H9 (cell line): ENCODE results near the gene OGFR. TPM values are rescaled to one million over a fixed set of nuclear protein-coding genes. Genes with fewer than 3 reads are reported as not detected.

Source experiments
- DNase-seq: peaks from one replicate; pipeline ENCODE4 v3.0.0-alpha.2; 2017
- H2AFZ ChIP-seq: one replicate; pipeline ENCODE4 v1.6.1; 2013; ENCODE audit warnings: mild to moderate bottlenecking, low read length, control low read depth, moderate library complexity
- H2AK5ac ChIP-seq: 2 replicates; pipeline ENCODE4 v1.6.1; 2013; ENCODE audit warnings: low read length, control low read depth, mixed read lengths; ENCODE audit not compliant: insufficient read length
- H2BK120ac ChIP-seq: one replicate; pipeline ENCODE4 v1.6.1; 2013; ENCODE audit warnings: low read depth, mild to moderate bottlenecking, low read length, control low read depth, inconsistent platforms; ENCODE audit not compliant: poor library complexity, severe bottlenecking
- H2BK12ac ChIP-seq: 2 replicates; pipeline ENCODE4 v1.6.1; 2013; ENCODE audit warnings: low read length, control low read depth, mixed read lengths, low read depth; ENCODE audit not compliant: insufficient read length
- H2BK15ac ChIP-seq: 2 replicates; pipeline ENCODE4 v1.6.1; 2013; ENCODE audit warnings: low read depth, low read length, control low read depth
- H2BK20ac ChIP-seq: one replicate; pipeline ENCODE4 v1.6.1; 2013; ENCODE audit warnings: low read depth, mild to moderate bottlenecking, low read length, control low read depth, inconsistent platforms; ENCODE audit not compliant: poor library complexity, severe bottlenecking
- H2BK5ac ChIP-seq: 2 replicates; pipeline ENCODE4 v1.6.1; 2013; ENCODE audit warnings: low read length, control low read depth, mixed read lengths; ENCODE audit not compliant: insufficient read length
- H3K14ac ChIP-seq: 2 replicates; pipeline ENCODE4 v1.6.1; 2013; ENCODE audit warnings: low read length, control low read depth; ENCODE audit not compliant: insufficient read depth
- H3K18ac ChIP-seq: 2 replicates; pipeline ENCODE4 v1.6.1; 2013; ENCODE audit warnings: low read depth, mild to moderate bottlenecking, mixed read lengths, low read length, control low read depth; ENCODE audit not compliant: insufficient read length
- H3K23ac ChIP-seq: 2 replicates; pipeline ENCODE4 v1.6.1; 2013; ENCODE audit warnings: low read length, control low read depth, mixed read lengths, low read depth; ENCODE audit not compliant: insufficient read length
- H3K23me2 ChIP-seq: 2 replicates; pipeline ENCODE4 v1.6.1; 2013; ENCODE audit warnings: low read depth, mild to moderate bottlenecking, mixed read lengths, low read length, control low read depth; ENCODE audit not compliant: insufficient read length, poor library complexity, severe bottlenecking
- H3K27ac ChIP-seq: 2 replicates; pipeline ENCODE4 v1.5.1; 2013; ENCODE audit warnings: low read length, control low read depth, mixed read lengths, low read depth; ENCODE audit not compliant: insufficient read length
- H3K27me3 ChIP-seq: 2 replicates; pipeline ENCODE4 v1.6.1; 2013; ENCODE audit warnings: low read length, control low read depth, inconsistent platforms; ENCODE audit not compliant: insufficient read depth
- H3K4ac ChIP-seq: 2 replicates; pipeline ENCODE4 v1.6.1; 2013; ENCODE audit warnings: low read depth, mild to moderate bottlenecking, control low read depth, inconsistent platforms, low read length, moderate library complexity
- H3K4me1 ChIP-seq: 2 replicates; pipeline ENCODE4 v1.6.1; 2013; ENCODE audit warnings: low read length, control low read depth, inconsistent platforms; ENCODE audit not compliant: insufficient read depth
- H3K4me2 ChIP-seq: 2 replicates; pipeline ENCODE4 v1.6.1; 2013; ENCODE audit warnings: low read length, control low read depth, mixed read lengths; ENCODE audit not compliant: insufficient read length, insufficient read depth
- H3K56ac ChIP-seq: 2 replicates; pipeline ENCODE4 v1.6.1; 2013; ENCODE audit warnings: low read depth, mild to moderate bottlenecking, mixed read lengths, low read length, control low read depth; ENCODE audit not compliant: insufficient read length
- H3K79me1 ChIP-seq: 2 replicates; pipeline ENCODE4 v1.6.1; 2013; ENCODE audit warnings: low read depth, mild to moderate bottlenecking, moderate library complexity, low read length, control low read depth, inconsistent platforms; ENCODE audit not compliant: insufficient read depth, poor library complexity, severe bottlenecking
- H3K79me2 ChIP-seq: 2 replicates; pipeline ENCODE4 v1.6.1; 2013; ENCODE audit warnings: low read length, control low read depth, inconsistent platforms; ENCODE audit not compliant: insufficient read depth
- H3K9ac ChIP-seq: 2 replicates; pipeline ENCODE4 v1.6.1; 2013; ENCODE audit warnings: low read length, control low read depth, mixed read lengths; ENCODE audit not compliant: insufficient read length; ENCODE audit errors: extremely low read depth
- H3K9me3 ChIP-seq: one replicate; pipeline ENCODE4 v1.6.1; 2013; ENCODE audit warnings: low read depth, low read length, inconsistent platforms; ENCODE audit not compliant: control insufficient read depth
- H3T11ph ChIP-seq: one replicate; pipeline ENCODE4 v1.6.1; 2013; ENCODE audit warnings: mild to moderate bottlenecking, low read length, control low read depth, inconsistent platforms
- H4K20me1 ChIP-seq: one replicate; pipeline ENCODE4 v1.6.1; 2013; ENCODE audit not compliant: control insufficient read depth, insufficient read length, insufficient read depth
- H4K5ac ChIP-seq: 2 replicates; pipeline ENCODE4 v1.6.1; 2013; ENCODE audit warnings: low read depth, mild to moderate bottlenecking, mixed read lengths, low read length, control low read depth; ENCODE audit not compliant: insufficient read length
- H4K8ac ChIP-seq: replicated peaks from 2 replicates; pipeline ENCODE4 v1.6.1; 2013; ENCODE audit warnings: low read length, control low read depth, mixed read lengths, low read depth; ENCODE audit not compliant: insufficient read length
- H4K91ac ChIP-seq: 2 replicates; pipeline ENCODE4 v1.6.1; 2013; ENCODE audit warnings: low read depth, mild to moderate bottlenecking, moderate library complexity, mixed read lengths, low read length, control low read depth; ENCODE audit not compliant: insufficient read length
- H3K27ac Mint-ChIP-seq, 3 experiments: 2 replicates in 2 of 3; 3 replicates in 1 of 3; pipeline ENCODE4 v1.8.0; 2020 to 2021; ENCODE audit warnings: mixed read lengths in 3 of 3, mild to moderate bottlenecking in 1 of 3, moderate library complexity in 1 of 3
- H3K27me3 Mint-ChIP-seq: 2 replicates; pipeline ENCODE4 v1.8.0; 2021; ENCODE audit warnings: low read depth, mild to moderate bottlenecking, moderate library complexity, mixed read lengths
- H3K36me3 Mint-ChIP-seq, 3 experiments: 2 replicates in 2 of 3; 3 replicates in 1 of 3; pipeline ENCODE4 v1.8.0; 2020 to 2021; ENCODE audit warnings: low read depth in 3 of 3, mixed read lengths in 3 of 3; ENCODE audit not compliant: insufficient read depth in 1 of 3
- H3K4me1 Mint-ChIP-seq, 2 experiments: 2 replicates each; pipeline ENCODE4 v1.8.0; 2020; ENCODE audit warnings: mixed read lengths in 2 of 2
- H3K4me3 Mint-ChIP-seq, 2 experiments: 2 replicates in 1 of 2; 3 replicates in 1 of 2; pipeline ENCODE4 v1.8.0; 2020 to 2021; ENCODE audit warnings: mild to moderate bottlenecking in 2 of 2, mixed read lengths in 2 of 2, moderate library complexity in 1 of 2
- H3K9me3 Mint-ChIP-seq, 2 experiments: 2 replicates in 1 of 2; 3 replicates in 1 of 2; pipeline ENCODE4 v1.8.0; 2020; ENCODE audit warnings: mild to moderate bottlenecking in 2 of 2, mixed read lengths in 2 of 2, moderate library complexity in 1 of 2
- WGBS: extraction: QIAGEN DNeasy Blood & Tissue Kit; methylation state at CpG from one replicate; pipeline ENCODE4 v1.1.7; 2013; ENCODE audit warnings: missing lambda C conversion rate, low lambda C conversion rate, mixed read lengths; ENCODE audit not compliant: insufficient read length; ENCODE audit errors: extremely low coverage; 5-methylcytosine and 5-hydroxymethylcytosine counted together
- total RNA-seq: library from RNA; stranded (reverse); gene quantifications from 2 replicates; pipeline ENCODE4 v1.2.1, GENCODE V29; 2021
- TF ChIP-seq, protein P1 (sequence below): fragments of 200-600 bp; sonication (generic); conservative IDR thresholded peaks from 3 replicates; pipeline ENCODE4 v1.8.0; 2021; ENCODE audit warnings: antibody characterized with exemption, mild to moderate bottlenecking

OGFR gene
- total RNA-seq, 1 experiment from 2014 or later, result 33.1 TPM

GRCh38 chr20:62800314-62801259 is 4.0 kb upstream of the OGFR start:
- Mint-ChIP-seq H3K4me3 (no peak overlapping the region), H3K27me3 (peaks cover 25% of the 10 kb centered on the region), H3K4me1 (peaks cover 11% of the 10 kb centered on the region in 2 experiments), H3K9me3 (no peaks in the 10 kb centered on the region), H3K27ac (no peak overlapping the region; a peak in 2 of 7 replicates), H3K36me3 (peaks cover 13 to 38% (median 34%) of the 10 kb centered on the region in 3 experiments)
- Histone ChIP-seq H2BK5ac (no peak overlapping the region), H3T11ph (no peak overlapping the region), H3K4ac (no peak overlapping the region), H2BK15ac (no peak overlapping the region), H3K4me2 (no peak overlapping the region), H3K27ac (no peak overlapping the region), H3K23me2 (peaks cover 4% of the 10 kb centered on the region), H3K56ac (no peak overlapping the region), H3K79me1 (no peaks in the 10 kb centered on the region), H3K9me3 (no peaks in the 10 kb centered on the region), H3K23ac (no peak overlapping the region), H2BK120ac (no peak overlapping the region), H4K20me1 (no peaks in the 10 kb centered on the region), H3K27me3 (no peaks in the 10 kb centered on the region), H4K8ac (no peak overlapping the region), H3K14ac (no peak overlapping the region), H3K4me1 (no peaks in the 10 kb centered on the region), H2BK20ac (no peak overlapping the region), H2BK12ac (no peak overlapping the region), H3K18ac (no peak overlapping the region), H4K5ac (no peak overlapping the region), H3K79me2 (no peaks in the 10 kb centered on the region), H2AFZ (no peak overlapping the region), H2AK5ac (no peak overlapping the region), H4K91ac (no peak overlapping the region), H3K9ac (no peak overlapping the region)
- WGBS, result no CpG with 5 or more reads among the region's 26 CpGs
- DNase-seq, result no peak
- TF ChIP-seq, protein P1, sequence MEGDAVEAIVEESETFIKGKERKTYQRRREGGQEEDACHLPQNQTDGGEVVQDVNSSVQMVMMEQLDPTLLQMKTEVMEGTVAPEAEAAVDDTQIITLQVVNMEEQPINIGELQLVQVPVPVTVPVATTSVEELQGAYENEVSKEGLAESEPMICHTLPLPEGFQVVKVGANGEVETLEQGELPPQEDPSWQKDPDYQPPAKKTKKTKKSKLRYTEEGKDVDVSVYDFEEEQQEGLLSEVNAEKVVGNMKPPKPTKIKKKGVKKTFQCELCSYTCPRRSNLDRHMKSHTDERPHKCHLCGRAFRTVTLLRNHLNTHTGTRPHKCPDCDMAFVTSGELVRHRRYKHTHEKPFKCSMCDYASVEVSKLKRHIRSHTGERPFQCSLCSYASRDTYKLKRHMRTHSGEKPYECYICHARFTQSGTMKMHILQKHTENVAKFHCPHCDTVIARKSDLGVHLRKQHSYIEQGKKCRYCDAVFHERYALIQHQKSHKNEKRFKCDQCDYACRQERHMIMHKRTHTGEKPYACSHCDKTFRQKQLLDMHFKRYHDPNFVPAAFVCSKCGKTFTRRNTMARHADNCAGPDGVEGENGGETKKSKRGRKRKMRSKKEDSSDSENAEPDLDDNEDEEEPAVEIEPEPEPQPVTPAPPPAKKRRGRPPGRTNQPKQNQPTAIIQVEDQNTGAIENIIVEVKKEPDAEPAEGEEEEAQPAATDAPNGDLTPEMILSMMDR, result no peak
